ENCODE data around the gene CDC42SE2. TPM values are rescaled to one million over a fixed set of nuclear protein-coding genes. Genes with fewer than 3 reads are reported as not detected.

The CDC42SE2 gene
- total RNA-seq, 2 experiments from 2014 or later: 163 to 166 TPM

- peaks cover 61% of the 10 kb centered on the region for H3K36me3 Mint-ChIP-seq (ENCODE audit: low read depth)
- CTCF ChIA-PET: interaction anchor here (0.5 to 4.6 kb wide), 8 partner anchors 8 to 121 kb away, joined by 3 to 25 read pairs (median 4); partner anchors contain the start of gene CDC42SE2
- peak overlapping the region; percentile 87 for H3K27ac Mint-ChIP-seq
Measured at GRCh38 chr5:131280417-131280816, 16.6 kb downstream of the CDC42SE2 start.

GRCh38 chr5:131281133-131281867 is 17.4 kb downstream of the CDC42SE2 start:
- DNase-seq: no peak
- Mint-ChIP-seq H3K36me3 (ENCODE audit: low read depth) (peaks cover 66% of the 10 kb centered on the region), H3K4me3 (peak overlapping the region; percentile 61), H3K27ac (peak overlapping the region; percentile 87), H3K9me3 (no peaks in the 10 kb centered on the region), H3K27me3 (no peaks in the 10 kb centered on the region), H3K4me1 (peaks cover 90% of the 10 kb centered on the region)
- ChIA-PET POLR2A (interaction anchor here (0.6 to 6.5 kb wide), 23 partner anchors 8 to 129 kb away, joined by 3 to 187 read pairs (median 7); partner anchors contain the start of genes CDC42SE2 and HINT1), CTCF (interaction anchor here (0.5 to 4.6 kb wide), 8 partner anchors 9 to 120 kb away, joined by 3 to 25 read pairs (median 4); partner anchors contain the start of gene CDC42SE2)

More at GRCh38 chr5:131280417-131280816, 16.6 kb downstream of the CDC42SE2 start:
- POLR2A ChIA-PET: interaction anchor here (0.6 to 6.5 kb wide), 22 partner anchors 9 to 128 kb away, joined by 3 to 187 read pairs (median 7); partner anchors contain the start of genes CDC42SE2 and HINT1
- Mint-ChIP-seq H3K27me3 (no peaks in the 10 kb centered on the region), H3K9me3 (no peaks in the 10 kb centered on the region), H3K4me1 (peaks cover 91% of the 10 kb centered on the region), H3K4me3 (peak overlapping the region; percentile 61)
- DNase-seq: no peak

- H3K36me3 Mint-ChIP-seq (ENCODE audit: low read depth): peaks cover 71% of the 10 kb centered on the region
- H3K27ac Mint-ChIP-seq: peak overlapping the region; percentile 87
- H3K27me3 Mint-ChIP-seq: no peaks in the 10 kb centered on the region
Measured at GRCh38 chr5:131281868-131282234, 18.0 kb downstream of the CDC42SE2 start.

GRCh38 chr5:131282235-131282634 is 18.4 kb downstream of the CDC42SE2 start:
- Mint-ChIP-seq H3K4me3 (peak overlapping the region; percentile 61), H3K9me3 (no peaks in the 10 kb centered on the region), H3K4me1 (peaks cover 88% of the 10 kb centered on the region), H3K36me3 (ENCODE audit: low read depth) (peaks cover 68% of the 10 kb centered on the region), H3K27ac (peak overlapping the region; percentile 87), H3K27me3 (no peaks in the 10 kb centered on the region)
- ChIA-PET CTCF (interaction anchor here (3.4 to 4.6 kb wide), 2 partner anchors 17 to 100 kb away, joined by 13 to 25 read pairs; partner anchors contain the start of gene CDC42SE2), POLR2A (interaction anchor here (1.2 to 6.5 kb wide), 7 partner anchors 11 to 117 kb away, joined by 3 to 187 read pairs (median 26); partner anchors contain the start of genes CDC42SE2 and HINT1)
- DNase-seq: no peak

More at GRCh38 chr5:131281868-131282234, 18.0 kb downstream of the CDC42SE2 start:
- no peaks in the 10 kb centered on the region for H3K9me3 Mint-ChIP-seq
- no peak for DNase-seq
- CTCF ChIA-PET: interaction anchor here (3.4 to 4.6 kb wide), 2 partner anchors 16 to 100 kb away, joined by 13 to 25 read pairs; partner anchors contain the start of gene CDC42SE2
- POLR2A ChIA-PET: interaction anchor here (1.2 to 6.5 kb wide), 11 partner anchors 8 to 117 kb away, joined by 3 to 187 read pairs (median 18); partner anchors contain the start of genes CDC42SE2 and HINT1
- H3K4me1 Mint-ChIP-seq: peaks cover 92% of the 10 kb centered on the region
- peak overlapping the region; percentile 61 for H3K4me3 Mint-ChIP-seq

- no peaks in the 10 kb centered on the region for H3K27me3 Mint-ChIP-seq
- peak overlapping the region; percentile 44 for H3K27ac Mint-ChIP-seq
- ChIA-PET POLR2A (interaction anchor here (0.6 to 3.7 kb wide), 14 partner anchors 12 to 128 kb away, joined by 3 to 44 read pairs (median 4); partner anchors contain the start of genes CDC42SE2 and HINT1), CTCF (interaction anchor here (0.6 to 1.9 kb wide), 5 partner anchors 11 to 123 kb away, joined by 3 to 12 read pairs (median 3); no protein-coding TSS in a partner anchor)
- peaks cover 63% of the 10 kb centered on the region for H3K36me3 Mint-ChIP-seq (ENCODE audit: low read depth)
- peaks cover 79% of the 10 kb centered on the region for H3K4me1 Mint-ChIP-seq
- H3K4me3 Mint-ChIP-seq: no peak overlapping the region
- H3K9me3 Mint-ChIP-seq: no peaks in the 10 kb centered on the region
- no peak for DNase-seq
Measured at GRCh38 chr5:131285703-131286399, 22.0 kb downstream of the CDC42SE2 start.

- H3K27ac Mint-ChIP-seq: no peak overlapping the region
- no peaks in the 10 kb centered on the region for H3K9me3 Mint-ChIP-seq
Measured at GRCh38 chr5:131286400-131286715, 22.5 kb downstream of the CDC42SE2 start.

GRCh38 chr5:131288328-131288727 is 24.5 kb downstream of the CDC42SE2 start:
- ChIA-PET CTCF (interaction anchor here (0.6 to 1.0 kb wide), 2 partner anchors 68 to 94 kb away, joined by 3 read pairs; no protein-coding TSS in a partner anchor), POLR2A (interaction anchor here (1.0 to 3.2 kb wide), 5 partner anchors 8 to 85 kb away, joined by 4 to 43 read pairs (median 14); partner anchors contain the start of gene CDC42SE2)
- peaks cover 64% of the 10 kb centered on the region for H3K4me1 Mint-ChIP-seq
- peak overlapping the region; percentile 93 for H3K27ac Mint-ChIP-seq
- H3K36me3 Mint-ChIP-seq (ENCODE audit: low read depth): peaks cover 53% of the 10 kb centered on the region
- peak overlapping the region; percentile 73 for H3K4me3 Mint-ChIP-seq
- no peak for DNase-seq
- H3K9me3 Mint-ChIP-seq: no peaks in the 10 kb centered on the region
- H3K27me3 Mint-ChIP-seq: no peaks in the 10 kb centered on the region

More at GRCh38 chr5:131286400-131286715, 22.5 kb downstream of the CDC42SE2 start:
- Mint-ChIP-seq H3K4me1 (peaks cover 77% of the 10 kb centered on the region), H3K36me3 (ENCODE audit: low read depth) (peaks cover 60% of the 10 kb centered on the region), H3K4me3 (no peak overlapping the region), H3K27me3 (no peaks in the 10 kb centered on the region)
- no peak for DNase-seq
- POLR2A ChIA-PET: interaction anchor here (0.8 to 3.7 kb wide), 8 partner anchors 14 to 123 kb away, joined by 3 to 44 read pairs (median 4); partner anchors contain the start of genes CDC42SE2 and HINT1
- CTCF ChIA-PET: interaction anchor here (1.4 to 1.9 kb wide), 3 partner anchors 21 to 96 kb away, joined by 3 to 12 read pairs (median 4); no protein-coding TSS in a partner anchor

- H3K4me3 Mint-ChIP-seq: peak overlapping the region; percentile 73
- peaks cover 52% of the 10 kb centered on the region for H3K36me3 Mint-ChIP-seq (ENCODE audit: low read depth)
- H3K27ac Mint-ChIP-seq: peak overlapping the region; percentile 93
- ChIA-PET POLR2A (interaction anchor here (0.6 to 3.2 kb wide), 18 partner anchors 9 to 124 kb away, joined by 3 to 43 read pairs (median 4); partner anchors contain the start of gene CDC42SE2), CTCF (interaction anchor here (0.7 to 1.4 kb wide), 10 partner anchors 12 to 128 kb away, joined by 3 to 6 read pairs (median 3); partner anchors contain the start of gene CDC42SE2)
- H3K27me3 Mint-ChIP-seq: no peaks in the 10 kb centered on the region
- peaks cover 63% of the 10 kb centered on the region for H3K4me1 Mint-ChIP-seq
- DNase-seq: peak; percentile 40
- no peaks in the 10 kb centered on the region for H3K9me3 Mint-ChIP-seq
Measured at GRCh38 chr5:131289738-131290137, 25.9 kb downstream of the CDC42SE2 start.

- Mint-ChIP-seq H3K27ac (peak overlapping the region; percentile 61), H3K27me3 (no peaks in the 10 kb centered on the region), H3K9me3 (no peaks in the 10 kb centered on the region), H3K36me3 (ENCODE audit: low read depth) (peaks cover 61% of the 10 kb centered on the region), H3K4me3 (no peak overlapping the region), H3K4me1 (peaks cover 68% of the 10 kb centered on the region)
- ChIA-PET POLR2A (interaction anchor here (0.7 to 2.0 kb wide), 3 partner anchors 9 to 31 kb away, joined by 3 to 7 read pairs (median 4); no protein-coding TSS in a partner anchor), CTCF (interaction anchor here (1.0 kb wide), 1 partner anchor 9 kb away, joined by 3 read pairs; no protein-coding TSS in a partner anchor)
- DNase-seq: no peak
Measured at GRCh38 chr5:131296213-131296672, 32.4 kb downstream of the CDC42SE2 start.

GRCh38 chr5:131297886-131298285 is 34.0 kb downstream of the CDC42SE2 start:
- ChIA-PET POLR2A (interaction anchor here (0.6 to 0.7 kb wide), 2 partner anchors 43 to 61 kb away, joined by 3 to 4 read pairs; no protein-coding TSS in a partner anchor), CTCF (no interaction called here)
- Mint-ChIP-seq H3K4me1 (peaks cover 69% of the 10 kb centered on the region), H3K9me3 (no peaks in the 10 kb centered on the region), H3K27me3 (no peaks in the 10 kb centered on the region), H3K27ac (no peak overlapping the region), H3K36me3 (ENCODE audit: low read depth) (peaks cover 64% of the 10 kb centered on the region), H3K4me3 (no peak overlapping the region)
- no peak for DNase-seq

- Mint-ChIP-seq H3K9me3 (no peaks in the 10 kb centered on the region), H3K4me1 (peaks cover 68% of the 10 kb centered on the region), H3K36me3 (ENCODE audit: low read depth) (peaks cover 66% of the 10 kb centered on the region), H3K27ac (peak overlapping the region; percentile 0), H3K4me3 (no peak overlapping the region), H3K27me3 (no peaks in the 10 kb centered on the region)
- CTCF ChIA-PET: no interaction called here
- no peak for DNase-seq
- POLR2A ChIA-PET: interaction anchor here (1.1 to 1.8 kb wide), 2 partner anchors 10 to 35 kb away, joined by 3 to 5 read pairs; partner anchors contain the start of gene CDC42SE2
Measured at GRCh38 chr5:131299465-131299864, 35.6 kb downstream of the CDC42SE2 start.

GRCh38 chr5:131302506-131302905 is 38.7 kb downstream of the CDC42SE2 start:
- ChIA-PET CTCF (no interaction called here), POLR2A (interaction anchor here (1.4 kb wide), 1 partner anchor 12 kb away, joined by 3 read pairs; no protein-coding TSS in a partner anchor)
- H3K4me3 Mint-ChIP-seq: no peak overlapping the region
- peaks cover 70% of the 10 kb centered on the region for H3K36me3 Mint-ChIP-seq (ENCODE audit: low read depth)
- H3K9me3 Mint-ChIP-seq: peaks cover 4% of the 10 kb centered on the region
- no peak for DNase-seq
- peaks cover 61% of the 10 kb centered on the region for H3K4me1 Mint-ChIP-seq
- no peak overlapping the region for H3K27ac Mint-ChIP-seq
- H3K27me3 Mint-ChIP-seq: no peaks in the 10 kb centered on the region

All from activated CD4-positive, alpha-beta memory T cell treated with anti-CD3 and anti-CD28 coated beads, Interleukin-2, amount 10 ng/mL, durations not matched to agents 7 days and 5 days (primary cell).